Transverse colon (tissue), 4 donors: ENCODE data around the gene EME1.

Experiments
- CTCF ChIP-seq, 5 experiments: fragments of 200-600 bp in 3 of 5; fragments of 450-650 bp in 2 of 5; sonication (generic) in 3 of 5; IDR thresholded peaks; 1 replicate in 2 of 5; 2 replicates in 3 of 5; pipeline ENCODE4 v1.5.1; 2016 to 2017; ENCODE audit warnings: antibody characterized with exemption in 5 of 5, inconsistent platforms in 3 of 5, mild to moderate bottlenecking in 2 of 5, moderate library complexity in 1 of 5
- EP300 ChIP-seq: sonication (generic); formaldehyde crosslinking; IDR thresholded peaks from one replicate; pipeline ENCODE4 v1.6.1; 2017; ENCODE audit warnings: antibody characterized with exemption, low read depth
- POLR2A ChIP-seq: fragments of 450-650 bp; IDR thresholded peaks from one replicate; pipeline ENCODE4 v1.6.1; 2016; ENCODE audit warnings: antibody characterized with exemption, mild to moderate bottlenecking, moderate library complexity
- POLR2AphosphoS5 ChIP-seq, 3 donors: sonication (generic); formaldehyde crosslinking; IDR thresholded peaks; one replicate each; pipeline ENCODE4 v1.6.1; 2016; ENCODE audit warnings: antibody characterized with exemption in 3 of 3

- no peak for TF ChIP-seq POLR2AphosphoS5 (IDR thresholded peaks at IDR 0.05)
- TF ChIP-seq CTCF (IDR thresholded peaks at IDR 0.05), result no peak
- no peak for TF ChIP-seq POLR2A
- TF ChIP-seq EP300, result no peak
Measured at GRCh38 chr17:50355701-50356341, 17.2 kb upstream of the EME1 start.
